LNCAP (cell line): ENCODE data around the gene CHL1.

Experiments used
- TF ChIP-seq, protein P1 (sequence below): fragments of 450-650 bp; IDR thresholded peaks from 2 replicates; pipeline ENCODE4 v1.5.1; 2017; ENCODE audit warnings: mild to moderate bottlenecking

CHL1 gene

GRCh38 chr3:380801-381200, 184.2 kb downstream of the CHL1 start:
- TF ChIP-seq, protein P1, sequence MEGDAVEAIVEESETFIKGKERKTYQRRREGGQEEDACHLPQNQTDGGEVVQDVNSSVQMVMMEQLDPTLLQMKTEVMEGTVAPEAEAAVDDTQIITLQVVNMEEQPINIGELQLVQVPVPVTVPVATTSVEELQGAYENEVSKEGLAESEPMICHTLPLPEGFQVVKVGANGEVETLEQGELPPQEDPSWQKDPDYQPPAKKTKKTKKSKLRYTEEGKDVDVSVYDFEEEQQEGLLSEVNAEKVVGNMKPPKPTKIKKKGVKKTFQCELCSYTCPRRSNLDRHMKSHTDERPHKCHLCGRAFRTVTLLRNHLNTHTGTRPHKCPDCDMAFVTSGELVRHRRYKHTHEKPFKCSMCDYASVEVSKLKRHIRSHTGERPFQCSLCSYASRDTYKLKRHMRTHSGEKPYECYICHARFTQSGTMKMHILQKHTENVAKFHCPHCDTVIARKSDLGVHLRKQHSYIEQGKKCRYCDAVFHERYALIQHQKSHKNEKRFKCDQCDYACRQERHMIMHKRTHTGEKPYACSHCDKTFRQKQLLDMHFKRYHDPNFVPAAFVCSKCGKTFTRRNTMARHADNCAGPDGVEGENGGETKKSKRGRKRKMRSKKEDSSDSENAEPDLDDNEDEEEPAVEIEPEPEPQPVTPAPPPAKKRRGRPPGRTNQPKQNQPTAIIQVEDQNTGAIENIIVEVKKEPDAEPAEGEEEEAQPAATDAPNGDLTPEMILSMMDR = no peak

- TF ChIP-seq, protein P1 = no peak
Measured at GRCh38 chr3:385151-385550, 188.6 kb downstream of the CHL1 start.

DNA sequence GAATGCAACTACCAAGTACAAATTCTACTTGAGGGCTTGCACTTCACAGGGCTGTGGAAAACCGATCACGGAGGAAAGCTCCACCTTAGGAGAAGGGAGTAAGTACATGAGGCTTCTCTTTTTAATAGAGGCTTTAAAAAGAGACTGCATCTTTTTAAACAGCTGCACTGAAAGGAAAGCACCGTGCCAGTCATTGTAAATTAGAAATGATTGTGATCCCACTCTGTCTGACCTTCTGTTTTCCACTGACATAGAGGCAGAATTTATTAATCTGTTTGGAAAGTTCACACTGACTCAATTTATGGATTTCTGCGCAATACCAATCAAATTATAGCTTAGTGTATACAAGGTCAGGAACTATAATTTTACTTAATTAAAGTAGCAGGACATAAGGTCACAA, 198.2 kb downstream of the CHL1 start:
- TF ChIP-seq, protein P1 = no peak

- TF ChIP-seq, protein P1 = no peak
Measured at GRCh38 chr3:396293-396692, 199.7 kb downstream of the CHL1 start.

- TF ChIP-seq, protein P1 = no peak
Measured at GRCh38 chr3:399647-400046, 203.1 kb downstream of the CHL1 start.

DNA sequence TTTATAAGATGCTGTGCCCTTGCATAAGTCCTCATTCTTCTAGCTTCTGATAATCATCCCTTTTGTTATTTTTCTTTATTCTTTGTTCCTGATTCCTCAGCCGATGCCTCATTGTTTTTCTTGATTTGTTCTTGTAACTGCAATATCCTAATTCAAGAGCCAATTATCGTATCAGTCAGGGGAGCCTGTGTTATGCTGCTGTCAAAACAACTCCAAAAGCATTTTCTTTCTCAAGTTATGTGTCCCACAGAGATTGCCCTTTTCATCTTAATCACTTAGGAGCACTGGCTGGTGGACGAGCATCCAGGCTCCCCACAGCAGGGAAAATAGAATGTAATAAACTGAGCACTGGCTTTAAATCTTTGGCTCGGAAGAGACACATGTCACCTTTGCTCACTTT, 207.3 kb downstream of the CHL1 start:
- TF ChIP-seq, protein P1 = no peak

GRCh38 chr3:409011-409410, 212.4 kb downstream of the CHL1 start:
- TF ChIP-seq, protein P1 = no peak

GRCh38 chr3:411226-411625, 214.7 kb downstream of the CHL1 start:
- TF ChIP-seq, protein P1 = no peak
